CD4-positive, alpha-beta T cell treated with Interleukin-17A for 4 hours (primary cell): ENCODE results near the gene C5AR1.
"Not testable (repeated sequence)": the region's sequence is repeated elsewhere in the genome, so short reads cannot be mapped to it uniquely, and the experiment has no call there.

Experiments used
- DNase-seq: peaks from one replicate; pipeline ENCODE4 v3.0.0-alpha.2; 2020; ENCODE audit warnings: mixed read lengths

The C5AR1 gene

GRCh38 chr19:47336765-47337718 lies 27.4 kb downstream of the C5AR1 start:
- DNase-seq, result peak; percentile 42

GRCh38 chr19:47339196-47339880 lies 29.7 kb downstream of the C5AR1 start:
- no peak for DNase-seq

GRCh38 chr19:47340477-47341208 lies 31.0 kb downstream of the C5AR1 start:
- no peak for DNase-seq

GRCh38 chr19:47341734-47342133 lies 32.1 kb downstream of the C5AR1 start:
- no peak for DNase-seq

- no peak for DNase-seq
Observed at GRCh38 chr19:47343194-47343802, 33.6 kb downstream of the C5AR1 start.

- DNase-seq, result no peak
Observed at GRCh38 chr19:47344425-47344824, 34.8 kb downstream of the C5AR1 start.

GRCh38 chr19:47346024-47346423 lies 36.4 kb downstream of the C5AR1 start:
- DNase-seq, result not testable (repeated sequence)

GRCh38 chr19:47348819-47349795 lies 39.4 kb downstream of the C5AR1 start, which contains the start of gene DHX34:
TSS of gene DHX34 (plus strand) at chr19:47349315. CDS start at chr19:47353031, 3,716 bp downstream.
- DNase-seq, result peak; percentile 99

GRCh38 chr19:47350630-47351029 lies 41.0 kb downstream of the C5AR1 start:
- DNase-seq, result no peak

GRCh38 chr19:47351548-47351947 lies 41.9 kb downstream of the C5AR1 start:
- DNase-seq, result no peak

- no peak for DNase-seq
Observed at GRCh38 chr19:47352095-47352494, 42.4 kb downstream of the C5AR1 start.

- DNase-seq, result no peak
Observed at GRCh38 chr19:47353307-47353712, 43.6 kb downstream of the C5AR1 start.

GRCh38 chr19:47356900-47357299 lies 47.2 kb downstream of the C5AR1 start:
- no peak for DNase-seq

GRCh38 chr19:47357788-47358680 lies 48.4 kb downstream of the C5AR1 start:
- DNase-seq, result no peak

GRCh38 chr19:47358936-47359335 lies 49.3 kb downstream of the C5AR1 start:
- DNase-seq, result no peak

- no peak for DNase-seq
Observed at GRCh38 chr19:47362321-47362720, 52.7 kb downstream of the C5AR1 start.

- no peak for DNase-seq
Observed at GRCh38 chr19:47363758-47364531, 54.3 kb downstream of the C5AR1 start.

GRCh38 chr19:47365455-47365854 lies 55.8 kb downstream of the C5AR1 start:
- DNase-seq, result not testable (repeated sequence)

- no peak for DNase-seq
Observed at GRCh38 chr19:47370045-47370611, 60.5 kb downstream of the C5AR1 start.
